Renal cortex interstitium (tissue), 11 donors: ENCODE measurements around the gene CFAP100. TPM values are rescaled to one million over a fixed set of nuclear protein-coding genes. Genes with fewer than 3 reads are reported as not detected.

Experiments
- DNase-seq, 11 donors: peaks; one replicate each; pipeline ENCODE4 v3.0.0-alpha.2; 2013; ENCODE audit warnings: low read depth in 9 of 11, low spot score in 4 of 11; ENCODE audit errors: extremely low read depth in 1 of 11
- polyA plus RNA-seq, 3 donors: library from polyadenylated mRNA; unstranded; fragments of 120-200 nt; gene quantifications; one replicate each; pipeline ENCODE4 v1.2.1, GENCODE V29; 2013; ENCODE audit not compliant: insufficient read length in 3 of 3

The CFAP100 gene
- polyA plus RNA-seq, 3 donors = 0.84 to 3.3 (median 1.1) TPM

GRCh38 chr3:126465928-126466544 lies 71.3 kb downstream of the CFAP100 start:
- no peak for DNase-seq

- DNase-seq = no peak
These were observed 72.3 kb downstream of the CFAP100 start for GRCh38 chr3:126466886-126467610.

GRCh38 chr3:126467611-126467955 lies 72.9 kb downstream of the CFAP100 start:
- DNase-seq = no peak

- no peak for DNase-seq
These were observed 73.6 kb downstream of the CFAP100 start for GRCh38 chr3:126468028-126468891.

GRCh38 chr3:126469479-126469878 lies 74.8 kb downstream of the CFAP100 start:
- no peak for DNase-seq

- DNase-seq = no peak
These were observed 77.7 kb downstream of the CFAP100 start for GRCh38 chr3:126472277-126473006.

- no peak for DNase-seq
These were observed 78.8 kb downstream of the CFAP100 start for GRCh38 chr3:126473292-126474168.

- peak in 2 of 11 donors; percentile 17 to 39 for DNase-seq
These were observed 80.0 kb downstream of the CFAP100 start for GRCh38 chr3:126474498-126475412.

- DNase-seq = peak; percentile 80 to 93 (median 90)
These were observed 80.9 kb downstream of the CFAP100 start, which contains the start of gene ZXDC for GRCh38 chr3:126475413-126476114. TSS of gene ZXDC (minus strand) at chr3:126475891. CDS start at chr3:126475865, 26 bp downstream.

- DNase-seq = peak in 8 of 11 donors; percentile 34 to 53 (median 41)
These were observed 81.7 kb downstream of the CFAP100 start for GRCh38 chr3:126476166-126477060.

- DNase-seq = no peak
These were observed 82.3 kb downstream of the CFAP100 start for GRCh38 chr3:126477061-126477380.

- DNase-seq = no peak
These were observed 84.0 kb downstream of the CFAP100 start for GRCh38 chr3:126478581-126479310.

GRCh38 chr3:126479642-126480041 lies 84.9 kb downstream of the CFAP100 start:
- no peak for DNase-seq

- DNase-seq = no peak
These were observed 85.5 kb downstream of the CFAP100 start for GRCh38 chr3:126480206-126480605.

- DNase-seq = no peak
These were observed 86.2 kb downstream of the CFAP100 start for GRCh38 chr3:126480861-126481260.
